ENCODE results near the gene CDC42EP2.

DNA sequence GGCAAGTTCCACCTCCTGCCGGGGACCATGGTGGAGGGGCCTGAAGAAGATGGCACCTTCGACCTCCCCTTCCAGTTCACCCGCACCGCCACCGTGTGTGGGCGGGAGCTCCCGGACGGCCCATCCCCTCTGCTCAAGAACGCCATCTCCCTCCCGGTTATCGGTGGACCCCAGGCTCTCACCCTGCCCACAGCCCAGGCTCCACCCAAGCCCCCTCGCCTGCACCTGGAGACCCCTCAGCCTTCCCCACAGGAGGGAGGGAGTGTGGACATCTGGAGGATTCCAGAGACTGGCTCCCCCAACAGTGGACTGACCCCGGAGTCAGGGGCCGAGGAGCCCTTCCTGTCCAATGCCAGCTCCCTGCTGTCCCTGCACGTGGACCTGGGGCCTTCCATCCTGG is 6.4 kb downstream of the CDC42EP2 start:
- TF ChIP-seq, protein P1, sequence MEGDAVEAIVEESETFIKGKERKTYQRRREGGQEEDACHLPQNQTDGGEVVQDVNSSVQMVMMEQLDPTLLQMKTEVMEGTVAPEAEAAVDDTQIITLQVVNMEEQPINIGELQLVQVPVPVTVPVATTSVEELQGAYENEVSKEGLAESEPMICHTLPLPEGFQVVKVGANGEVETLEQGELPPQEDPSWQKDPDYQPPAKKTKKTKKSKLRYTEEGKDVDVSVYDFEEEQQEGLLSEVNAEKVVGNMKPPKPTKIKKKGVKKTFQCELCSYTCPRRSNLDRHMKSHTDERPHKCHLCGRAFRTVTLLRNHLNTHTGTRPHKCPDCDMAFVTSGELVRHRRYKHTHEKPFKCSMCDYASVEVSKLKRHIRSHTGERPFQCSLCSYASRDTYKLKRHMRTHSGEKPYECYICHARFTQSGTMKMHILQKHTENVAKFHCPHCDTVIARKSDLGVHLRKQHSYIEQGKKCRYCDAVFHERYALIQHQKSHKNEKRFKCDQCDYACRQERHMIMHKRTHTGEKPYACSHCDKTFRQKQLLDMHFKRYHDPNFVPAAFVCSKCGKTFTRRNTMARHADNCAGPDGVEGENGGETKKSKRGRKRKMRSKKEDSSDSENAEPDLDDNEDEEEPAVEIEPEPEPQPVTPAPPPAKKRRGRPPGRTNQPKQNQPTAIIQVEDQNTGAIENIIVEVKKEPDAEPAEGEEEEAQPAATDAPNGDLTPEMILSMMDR (IDR thresholded peaks at IDR 0.05), result no peak
- no peak for TF ChIP-seq POLR2A (IDR thresholded peaks at IDR 0.05)
